GOT3 (cell line): Measurements from ENCODE around the gene MALT1.
A peak's percentile ranks its signal among the peaks of the same experiment; 100 is the strongest.
"Not testable (repeated sequence)": the region's sequence is repeated elsewhere in the genome, so short reads cannot be mapped to it uniquely, and the experiment has no call there.

Source experiments
- DNase-seq: peaks from one replicate; lab custom pipeline; 2025; ENCODE audit warnings: mixed read lengths; lab: John Stamatoyannopoulos, UW

Gene MALT1

GRCh38 chr18:58738322-58738721 lies 67.1 kb downstream of the MALT1 start:
- DNase-seq = no peak

GRCh38 chr18:58745914-58746313 lies 74.6 kb downstream of the MALT1 start:
- no peak for DNase-seq

GRCh38 chr18:58748899-58749595 lies 77.8 kb downstream of the MALT1 start:
- DNase-seq = no peak

GRCh38 chr18:58753976-58754375 lies 82.7 kb downstream of the MALT1 start:
- no peak for DNase-seq

- no peak for DNase-seq
Measured at GRCh38 chr18:58754544-58755068, 83.3 kb downstream of the MALT1 start.

- DNase-seq = no peak
Measured at GRCh38 chr18:58755304-58756010, 84.2 kb downstream of the MALT1 start.

GRCh38 chr18:58756148-58756547 lies 84.9 kb downstream of the MALT1 start:
- no peak for DNase-seq

- DNase-seq = no peak
Measured at GRCh38 chr18:58756596-58757240, 85.5 kb downstream of the MALT1 start.

GRCh38 chr18:58757351-58757750 lies 86.1 kb downstream of the MALT1 start:
- DNase-seq = not testable (repeated sequence)

- no peak for DNase-seq
Measured at GRCh38 chr18:58758046-58758445, 86.8 kb downstream of the MALT1 start.

- no peak for DNase-seq
Measured at GRCh38 chr18:58758606-58759005, 87.3 kb downstream of the MALT1 start.

GRCh38 chr18:58761241-58761969 lies 90.1 kb downstream of the MALT1 start:
- no peak for DNase-seq

GRCh38 chr18:58761970-58762780 lies 90.9 kb downstream of the MALT1 start:
- no peak for DNase-seq

- no peak for DNase-seq
Measured at GRCh38 chr18:58762781-58763171, 91.5 kb downstream of the MALT1 start.

GRCh38 chr18:58766164-58766563 lies 94.9 kb downstream of the MALT1 start:
- DNase-seq = no peak

- DNase-seq = no peak
Measured at GRCh38 chr18:58766946-58767345, 95.7 kb downstream of the MALT1 start.

- DNase-seq = peak; percentile 33
Measured at GRCh38 chr18:58768293-58768974, 97.2 kb downstream of the MALT1 start.

GRCh38 chr18:58769321-58769720 lies 98.1 kb downstream of the MALT1 start:
- DNase-seq = no peak

- no peak for DNase-seq
Measured at GRCh38 chr18:58770601-58771000, 99.3 kb downstream of the MALT1 start.

- DNase-seq = no peak
Measured at GRCh38 chr18:58772161-58772560, 100.9 kb downstream of the MALT1 start.

- DNase-seq = no peak
Measured at GRCh38 chr18:58776084-58776483, 104.8 kb downstream of the MALT1 start.
